Thyroid gland (tissue), 4 donors: ENCODE measurements around the gene MEDAG. TPM values are rescaled to one million over a fixed set of nuclear protein-coding genes. Genes with fewer than 3 reads are reported as not detected.

Experiments
- DNase-seq, 2 donors: peaks; one replicate each; pipeline ENCODE4 v3.0.0-alpha.2; 2019
- H3K27ac ChIP-seq, 3 donors: fragments of 200-600 bp; sonication (generic); 1 replicate in 2 of 3; 2 replicates in 1 of 3; pipeline ENCODE4 v1.5.1; 2016 to 2019; ENCODE audit warnings: mild to moderate bottlenecking in 1 of 3, moderate library complexity in 1 of 3
- H3K27me3 ChIP-seq: fragments of 200-600 bp; sonication (generic); one replicate; pipeline ENCODE4 v1.5.1; 2019
- H3K36me3 ChIP-seq, 2 donors: fragments of 200-600 bp; sonication (generic); one replicate each; pipeline ENCODE4 v1.5.1; 2016 to 2019
- H3K4me1 ChIP-seq, 2 donors: fragments of 200-600 bp; sonication (generic); one replicate each; pipeline ENCODE4 v1.5.1; 2017 to 2019
- H3K4me3 ChIP-seq, 3 donors: fragments of 200-600 bp; sonication (generic); replicated peaks in 1 of 3; 1 replicate in 2 of 3; 2 replicates in 1 of 3; pipeline ENCODE4 v1.5.1; 2016; ENCODE audit warnings: mild to moderate bottlenecking in 1 of 3
- H3K9me3 ChIP-seq: fragments of 200-600 bp; sonication (generic); one replicate; pipeline ENCODE4 v1.5.1; 2017
- CTCF ChIP-seq, 6 experiments: fragments of 200-600 bp in 3 of 6; fragments of 450-650 bp in 3 of 6; sonication (generic) in 3 of 6; IDR thresholded peaks; one replicate each; pipeline ENCODE4 v1.5.1; 2016 to 2019; ENCODE audit warnings: antibody characterized with exemption in 6 of 6, mild to moderate bottlenecking in 2 of 6, inconsistent platforms in 1 of 6, moderate library complexity in 1 of 6
- POLR2A ChIP-seq, 2 donors: fragments of 450-650 bp; IDR thresholded peaks; one replicate each; pipeline ENCODE4 v1.6.1; 2017; ENCODE audit warnings: antibody characterized with exemption in 2 of 2, mild to moderate bottlenecking in 2 of 2, moderate library complexity in 1 of 2
- WGBS, 2 donors: methylation state at CpG; one replicate each; pipeline ENCODE4 v1.1.5; 2017; 5-methylcytosine and 5-hydroxymethylcytosine counted together
- intact Hi-C: fragments of 100-400 bp; cut with DNase I; formaldehyde crosslinking; loops from one replicate; pipeline ENCODE4 v1.15.1; 2023
- total RNA-seq, 4 donors: library from RNA; depleted of rRNA; stranded (reverse); fragments of >200 nt; gene quantifications; one replicate each; pipeline ENCODE4 v1.2.3, GENCODE V29; 2016

Gene MEDAG
- total RNA-seq, 4 donors from 2014 or later = 15.2 to 99.7 (median 46.0) TPM

DNA sequence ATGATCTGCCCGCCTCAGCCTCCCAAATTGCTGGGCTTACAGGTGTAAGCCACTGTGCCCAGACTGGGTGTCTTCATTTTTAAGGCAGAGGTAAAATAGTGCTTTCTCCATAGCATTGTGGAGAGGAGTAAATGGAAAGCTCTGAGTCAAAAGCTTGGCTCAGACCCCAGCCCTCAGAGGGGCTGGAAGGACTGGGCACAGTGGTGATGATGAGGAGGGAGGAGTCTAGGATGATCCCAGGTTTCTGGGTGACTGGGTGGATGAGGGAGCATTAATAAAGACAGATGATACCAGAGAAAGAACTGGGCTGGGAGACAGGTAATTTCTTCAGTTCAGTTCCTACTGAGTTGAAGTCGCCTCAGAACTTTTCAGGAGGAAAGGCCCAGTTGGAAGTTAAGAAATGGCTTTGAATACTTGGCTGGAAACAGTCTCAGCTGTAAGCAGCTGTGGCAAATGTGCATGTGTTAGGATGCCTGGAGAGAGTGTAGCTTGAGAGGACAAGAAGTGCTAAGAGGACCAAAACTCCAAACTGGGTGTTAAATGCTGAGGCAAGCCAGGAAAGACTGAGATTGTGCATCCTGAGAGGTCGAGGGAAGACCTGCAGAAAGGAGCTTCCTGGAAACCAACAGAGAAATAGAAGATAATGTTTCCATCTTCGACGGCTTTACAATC is 37.1 kb upstream of the MEDAG start:
- intact Hi-C loops = loop anchor here (10.0 kb wide), 1 partner anchor 64 kb away; no protein-coding TSS in a partner anchor
- Histone ChIP-seq H3K27ac (peak overlapping the region in 1 of 3 donors; percentile 42), H3K4me1 (peaks cover 11 to 24% of the 10 kb centered on the region in 2 donors), H3K4me3 (no peak overlapping the region), H3K9me3 (no peaks in the 10 kb centered on the region), H3K36me3 (no peaks in the 10 kb centered on the region), H3K27me3 (no peaks in the 10 kb centered on the region)
- TF ChIP-seq POLR2A (IDR thresholded peaks at IDR 0.05) (no peak), CTCF (IDR thresholded peaks at IDR 0.05) (no peak)
- WGBS, 2 donors = 81 to 84% methylated on average over 5 of the region's 5 CpGs
- DNase-seq = no peak

- peak overlapping the region in 2 of 3 donors; percentile 42 to 60 for H3K27ac ChIP-seq
- TF ChIP-seq POLR2A (IDR thresholded peaks at IDR 0.05) (no peak), CTCF (IDR thresholded peaks at IDR 0.05) (no peak)
- WGBS, 2 donors = 65 to 72% methylated on average over 7 of the region's 7 CpGs
- DNase-seq = no peak
- intact Hi-C loops = loop anchor here (10.0 kb wide), 1 partner anchor 65 kb away; no protein-coding TSS in a partner anchor
- H3K27me3 ChIP-seq = no peaks in the 10 kb centered on the region
- H3K4me3 ChIP-seq = no peak overlapping the region
- H3K9me3 ChIP-seq = no peaks in the 10 kb centered on the region
- H3K36me3 ChIP-seq = no peaks in the 10 kb centered on the region
- peaks cover 6 to 19% of the 10 kb centered on the region in 2 donors for H3K4me1 ChIP-seq
Measured at GRCh38 chr13:30869491-30869890, 36.6 kb upstream of the MEDAG start.

- peaks cover under 1 to 11% of the 10 kb centered on the region in 2 donors for H3K4me1 ChIP-seq
Measured at GRCh38 chr13:30870049-30870884, 35.8 kb upstream of the MEDAG start.

DNA sequence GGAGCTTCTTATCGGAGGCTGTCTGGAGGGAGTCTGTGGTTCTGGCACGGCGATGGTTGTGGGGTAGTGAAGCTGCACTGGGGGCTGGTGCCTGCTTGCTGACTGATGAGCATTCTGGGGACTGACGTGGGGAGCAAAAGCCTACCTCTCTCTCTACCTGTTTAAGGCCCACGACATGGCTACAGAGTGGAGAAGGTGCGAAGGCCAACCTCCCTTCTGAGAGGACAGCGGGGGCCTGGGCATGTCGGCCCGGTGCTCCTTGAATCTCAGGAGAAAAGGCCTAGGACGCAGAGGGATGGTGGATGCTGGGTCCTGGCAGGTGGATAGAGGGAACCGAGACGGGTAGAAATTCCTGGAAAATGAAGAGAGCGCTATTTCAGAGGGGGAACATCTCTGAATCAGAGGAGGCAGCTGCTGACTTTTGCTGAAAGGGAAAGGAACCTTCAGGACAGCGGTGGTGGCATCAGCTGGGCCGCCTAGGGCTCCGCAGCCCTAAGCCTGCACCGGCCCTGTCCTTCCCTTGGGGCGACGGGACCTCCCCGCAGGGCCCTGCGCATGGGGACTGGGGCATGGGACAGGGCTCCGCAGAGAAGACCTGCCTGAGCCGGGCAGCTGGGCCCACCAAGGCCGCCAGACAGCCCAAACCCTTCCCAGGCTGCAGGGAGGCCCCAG is 35.0 kb upstream of the MEDAG start:
- Histone ChIP-seq H3K27ac (no peak overlapping the region), H3K27me3 (no peaks in the 10 kb centered on the region), H3K4me3 (no peak overlapping the region), H3K36me3 (no peaks in the 10 kb centered on the region), H3K4me1 (peaks cover 0 to 7% of the 10 kb centered on the region in 2 donors), H3K9me3 (no peaks in the 10 kb centered on the region)
- TF ChIP-seq CTCF (IDR thresholded peaks at IDR 0.05) (no peak), POLR2A (IDR thresholded peaks at IDR 0.05) (no peak)
- DNase-seq = no peak
- WGBS, 2 donors = 92 to 94% methylated on average over 20 to 23 of the region's 24 CpGs
- intact Hi-C loops = no loop called here

More at GRCh38 chr13:30870049-30870884, 35.8 kb upstream of the MEDAG start:
- no peak for TF ChIP-seq POLR2A (IDR thresholded peaks at IDR 0.05)
- no peak for TF ChIP-seq CTCF (IDR thresholded peaks at IDR 0.05)
- Histone ChIP-seq H3K27ac (peak overlapping the region; percentile 42 to 60 (median 45)), H3K9me3 (no peaks in the 10 kb centered on the region), H3K4me3 (no peak overlapping the region), H3K27me3 (no peaks in the 10 kb centered on the region), H3K36me3 (no peaks in the 10 kb centered on the region)
- DNase-seq = peak; percentile 31 to 41
- intact Hi-C loops = no loop called here
- WGBS, 2 donors = 66 to 68% methylated on average over 9 of the region's 9 CpGs
